ENCODE data around the gene SEZ6L2.

GRCh38 chr16:29876217-29876593, 23.1 kb downstream of the SEZ6L2 start:
- TF ChIP-seq EZH2 (optimal IDR thresholded peaks at IDR 0.05; ENCODE audit: low read depth, low read length) = no peak
- no peak for TF ChIP-seq CTCF (IDR thresholded peaks at IDR 0.05; ENCODE audit: low read length)
- no peak for TF ChIP-seq EZH2phosphoT487 (IDR thresholded peaks at IDR 0.05; ENCODE audit: low read length)
